GM23338 (cell line): ENCODE measurements around the gene SPATA13.

ENCODE experiments used
- CREB1 ChIP-seq: fragments of 250-450 bp; sonication (Bioruptor Pico); IDR thresholded peaks from 2 replicates; pipeline ENCODE4 v1.5.0; 2020; ENCODE audit warnings: low read depth, mild to moderate bottlenecking, moderate library complexity
- CTCF ChIP-seq, 2 experiments: fragments of 200-600 bp in 1 of 2; sonication (generic) in 1 of 2; conservative IDR thresholded peaks; 2 replicates each; pipeline versions ENCODE4 v1.5.1 to v1.6.1; 2016 to 2017; ENCODE audit warnings: antibody characterized with exemption in 2 of 2, low read depth in 2 of 2, mild to moderate bottlenecking in 2 of 2, moderate library complexity in 1 of 2
- EZH2 ChIP-seq: fragments of 200-600 bp; sonication (generic); IDR thresholded peaks from one replicate; pipeline ENCODE4 v1.8.0; 2017; ENCODE audit warnings: antibody characterized with exemption, mild to moderate bottlenecking, low read depth; ENCODE audit not compliant: unreplicated experiment
- EZH2phosphoT487 ChIP-seq: fragments of 200-600 bp; sonication (generic); IDR thresholded peaks from one replicate; pipeline ENCODE4 v1.8.1; 2018; ENCODE audit warnings: antibody characterized with exemption; ENCODE audit not compliant: unreplicated experiment
- NANOG ChIP-seq: IDR thresholded peaks from 2 replicates; pipeline ENCODE4 v1.6.1; 2016; ENCODE audit warnings: antibody characterized with exemption, borderline replicate concordance
- POLR2AphosphoS5 ChIP-seq: IDR thresholded peaks from 2 replicates; pipeline ENCODE4 v1.6.1; 2016; ENCODE audit warnings: antibody characterized with exemption, low read depth
- REST ChIP-seq: IDR thresholded peaks from one replicate; pipeline ENCODE4 v1.6.1; 2018; ENCODE audit warnings: antibody characterized with exemption; ENCODE audit not compliant: unreplicated experiment
- ZNF114 ChIP-seq: fragments of 250-450 bp; sonication (Bioruptor Pico); IDR thresholded peaks from 2 replicates; pipeline ENCODE4 v1.5.0; 2020; ENCODE audit warnings: mild to moderate bottlenecking, moderate library complexity

- TF ChIP-seq CTCF (conservative IDR thresholded peaks at IDR 0.05; ENCODE audit: low read depth in 2 of 2) = no peak
- no peak for TF ChIP-seq EZH2
- no peak for TF ChIP-seq POLR2AphosphoS5
- TF ChIP-seq REST = no peak
- no peak for TF ChIP-seq CREB1 (CRISPR knock-in tag)
- TF ChIP-seq NANOG = no peak
- TF ChIP-seq ZNF114 (CRISPR knock-in tag) = no peak
- no peak for TF ChIP-seq EZH2phosphoT487
These were observed 31.7 kb downstream of the SPATA13 start for GRCh38 chr13:24192057-24192810.
